HG02763 (cell line): ENCODE measurements around the gene RASIP1.
A peak's percentile ranks its signal among the peaks of the same experiment; 100 is the strongest.

Source experiments
- ATAC-seq: cut with Tn5 transposase; IDR thresholded peaks from one replicate; pipeline ENCODE4 v1.9.1; 2021; ENCODE audit warnings: mild to moderate bottlenecking, moderate library complexity; ENCODE audit not compliant: unreplicated experiment

The RASIP1 gene

DNA sequence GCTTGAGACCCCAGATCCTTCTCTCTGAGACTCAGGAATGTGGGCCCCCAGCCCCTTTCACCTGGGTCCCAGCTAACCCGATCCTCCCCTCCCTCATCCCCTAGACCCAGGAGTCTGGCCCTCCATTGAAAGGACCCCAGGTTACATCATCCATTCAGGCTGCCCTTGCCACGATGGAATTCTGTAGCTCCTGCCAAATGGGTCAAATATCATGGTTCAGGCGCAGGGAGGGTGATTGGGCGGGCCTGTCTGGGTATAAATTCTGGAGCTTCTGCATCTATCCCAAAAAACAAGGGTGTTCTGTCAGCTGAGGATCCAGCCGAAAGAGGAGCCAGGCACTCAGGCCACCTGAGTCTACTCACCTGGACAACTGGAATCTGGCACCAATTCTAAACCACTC lies 15.4 kb upstream of the RASIP1 start:
- no peak for ATAC-seq

GRCh38 chr19:48755084-48755641 lies 14.8 kb upstream of the RASIP1 start, which contains the start of gene FGF21:
Gene FGF21 (plus strand): TSS chr19:48755524. CDS start chr19:48756237, 713 bp downstream.
- no peak for ATAC-seq

DNA sequence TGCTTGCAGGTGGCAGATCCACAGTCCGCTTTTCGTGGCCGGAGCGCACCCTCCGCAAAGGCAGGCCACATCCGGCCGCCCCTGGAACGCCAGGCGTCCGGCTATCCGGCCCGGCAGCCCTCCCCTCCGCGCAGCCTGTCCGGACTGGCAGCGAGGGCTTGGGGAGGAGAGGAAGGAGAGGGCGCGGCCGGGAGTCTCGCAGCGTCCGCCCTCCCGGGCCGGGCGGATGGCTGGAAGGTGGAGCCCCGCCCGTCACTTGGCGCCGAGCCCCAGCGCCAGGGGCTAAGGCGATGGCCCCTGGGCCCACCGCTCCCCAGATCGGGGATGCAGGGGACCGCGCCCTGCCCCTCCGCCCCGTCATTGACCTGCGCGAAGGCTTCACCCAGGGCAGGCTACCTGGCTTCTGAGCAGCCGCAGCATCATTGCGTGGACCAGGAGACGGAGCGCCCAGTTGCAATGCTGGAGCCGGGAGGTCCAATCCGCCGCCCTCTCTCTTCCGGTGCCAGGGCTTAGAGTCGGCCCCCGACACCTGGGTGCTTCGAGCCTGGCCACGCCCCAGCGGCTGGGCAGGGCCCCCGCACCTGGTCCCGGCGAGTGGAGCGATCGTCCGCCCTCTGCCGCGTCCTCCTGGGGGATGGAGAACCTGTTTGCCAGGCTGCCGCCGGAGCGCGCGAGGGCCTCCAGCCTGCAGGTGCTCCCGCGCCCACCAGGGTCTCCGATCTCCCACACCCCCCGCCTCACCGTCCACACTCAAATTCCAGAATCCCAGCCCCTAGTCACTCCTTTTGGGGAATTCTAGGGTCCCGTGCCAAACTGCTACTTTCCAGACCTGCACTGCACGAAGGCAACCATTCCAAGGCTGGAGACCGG lies 12.3 kb upstream of the RASIP1 start, which contains the start of gene FUT1:
Gene FUT1 (minus strand): TSS at position 146 of the 870 bp plus-strand sequence. CDS start 1,360 bp downstream, outside the sequence.
- ATAC-seq: no peak

DNA sequence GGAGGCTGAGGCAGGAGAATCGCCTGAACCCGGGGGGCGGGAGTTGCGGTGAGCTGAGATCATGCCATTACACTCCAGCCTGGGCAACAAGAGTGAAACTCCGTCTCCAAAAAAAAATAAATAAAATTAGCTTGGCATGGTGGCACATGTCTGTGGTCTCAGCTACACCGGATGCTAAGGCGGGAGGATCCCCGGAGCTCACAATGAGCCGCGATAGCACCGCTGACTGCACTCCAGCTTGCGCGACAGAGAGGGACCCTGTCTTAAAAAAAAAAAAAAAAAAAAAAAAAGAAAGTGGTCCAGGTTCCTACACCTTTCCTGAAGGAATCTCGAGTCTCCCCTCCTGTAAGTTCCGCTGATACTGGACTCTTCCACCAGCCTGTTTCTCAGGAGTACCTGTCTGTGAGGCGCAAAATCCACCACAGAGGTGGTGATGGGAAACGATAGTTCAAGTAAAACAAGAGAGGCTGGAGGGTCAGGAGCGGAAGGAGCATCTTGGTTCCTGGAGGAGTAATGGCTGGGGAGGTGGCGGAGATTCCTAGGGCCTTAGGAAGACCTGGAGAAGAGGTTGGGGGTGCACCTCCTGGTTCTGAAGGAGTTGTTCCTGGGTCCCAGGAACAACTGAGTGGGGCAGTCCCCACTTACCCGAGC lies 11.6 kb upstream of the RASIP1 start:
- ATAC-seq: no peak

DNA sequence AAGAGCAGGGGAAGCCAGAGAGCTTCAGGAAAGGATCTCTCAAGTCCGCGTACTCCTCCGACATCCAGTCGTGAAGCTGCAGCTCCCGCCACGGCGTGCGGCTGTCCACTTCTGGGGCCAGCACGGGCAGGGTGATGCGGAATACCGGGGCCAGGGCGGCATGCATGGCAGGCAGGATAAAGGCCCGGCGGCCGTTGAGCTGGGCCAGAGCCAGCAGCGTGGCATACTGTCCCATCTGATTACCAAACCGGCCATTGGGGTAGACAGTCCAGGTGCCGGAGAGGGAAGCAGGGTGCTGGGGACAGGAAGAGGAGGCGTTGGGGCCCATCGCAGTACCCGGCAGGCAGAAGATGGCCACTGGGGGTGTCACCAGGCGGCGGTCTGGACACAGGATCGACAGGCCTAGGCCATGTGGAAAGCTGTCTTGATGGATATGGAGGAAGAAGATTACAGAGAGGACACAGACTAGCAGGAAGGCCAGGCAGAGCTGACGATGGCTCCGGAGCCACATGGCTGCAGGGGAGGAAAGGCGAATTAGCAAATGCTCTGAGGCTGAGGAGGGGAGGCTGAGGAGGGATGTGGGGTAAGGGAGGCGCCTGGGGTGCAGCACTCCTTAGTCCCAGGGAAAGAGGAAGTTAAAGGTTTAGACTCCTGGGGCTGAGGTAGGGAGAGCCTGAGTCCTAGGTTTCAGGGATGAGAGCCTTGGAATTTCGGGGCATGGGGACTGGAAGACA lies 10.5 kb upstream of the RASIP1 start:
- ATAC-seq: no peak

- ATAC-seq: no peak
Measured at GRCh38 chr19:48750351-48750750, 9.9 kb upstream of the RASIP1 start.

DNA sequence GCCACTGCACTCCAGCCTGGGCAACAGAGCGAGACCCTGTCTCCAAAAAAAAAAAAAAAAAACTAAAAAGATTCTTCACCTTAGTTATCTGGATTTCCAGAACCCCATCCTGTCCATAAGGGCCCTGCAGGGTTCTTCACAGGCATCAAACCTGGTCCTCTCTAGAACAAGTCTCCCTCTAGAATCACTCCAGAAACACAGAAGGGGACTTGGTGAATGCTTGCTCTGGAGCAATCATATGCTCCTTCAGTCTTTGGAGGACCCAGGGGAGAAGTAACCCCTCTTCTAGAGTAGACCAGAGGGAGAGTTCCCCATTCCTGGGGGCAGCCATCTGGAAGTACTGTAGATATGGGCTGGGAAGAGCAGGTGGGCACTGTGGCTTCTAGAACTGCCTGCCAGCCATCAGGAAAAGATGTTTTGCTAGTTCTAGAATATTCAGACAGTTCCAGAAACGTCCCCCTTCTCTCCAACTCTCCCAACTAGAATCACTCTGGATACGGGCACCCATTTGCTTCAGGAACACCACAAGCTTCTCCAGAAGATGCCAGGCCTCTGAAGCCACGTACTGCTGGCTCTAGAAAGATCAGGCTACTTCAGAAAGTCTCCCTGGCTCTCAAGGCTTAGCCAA lies 9.3 kb upstream of the RASIP1 start:
- ATAC-seq: no peak

DNA sequence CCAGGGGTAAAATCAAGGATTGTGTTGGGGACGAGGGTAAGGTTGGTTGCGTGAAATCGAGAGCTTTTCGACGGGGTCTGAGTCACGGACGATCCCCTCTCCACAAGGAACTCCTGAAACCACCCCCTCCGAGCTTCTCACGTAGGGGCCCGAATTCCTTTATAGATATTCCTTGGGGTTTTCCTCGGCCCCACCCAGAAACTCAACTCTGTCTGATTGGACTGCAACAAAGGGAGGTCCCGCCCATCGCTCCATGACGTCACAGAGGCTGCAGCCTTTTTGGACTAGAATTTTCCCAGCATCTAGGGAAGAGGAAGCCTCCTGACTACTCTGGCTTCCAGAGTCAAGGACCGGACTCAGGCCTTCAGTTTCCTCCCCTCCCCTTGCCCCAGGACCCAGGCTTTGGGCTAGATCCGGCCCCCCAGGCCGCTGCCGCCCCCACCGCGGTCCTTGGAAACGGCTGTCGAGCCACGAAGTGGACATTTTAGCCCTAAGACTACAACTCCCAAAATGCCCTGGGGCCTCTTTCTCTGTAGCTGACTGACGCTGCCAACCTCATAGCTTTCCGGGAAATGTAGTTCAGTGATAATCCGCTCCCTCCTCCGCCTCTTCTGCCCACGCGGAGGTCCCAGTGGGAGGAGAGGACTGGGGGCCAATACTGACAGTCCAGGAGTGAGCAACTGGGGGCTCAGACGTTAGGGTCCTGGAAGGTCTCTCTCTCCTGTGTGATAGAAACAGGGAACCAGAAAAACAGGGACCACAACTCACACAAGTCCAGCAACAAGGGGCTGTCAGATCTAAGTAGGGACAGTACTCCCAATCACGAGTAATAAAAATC lies 6.5 kb upstream of the RASIP1 start, which contains the start of gene IZUMO1:
Gene IZUMO1 (minus strand): TSS at position 172 of the 838 bp plus-strand sequence. CDS start 1,050 bp downstream, outside the sequence.
- ATAC-seq: no peak

DNA sequence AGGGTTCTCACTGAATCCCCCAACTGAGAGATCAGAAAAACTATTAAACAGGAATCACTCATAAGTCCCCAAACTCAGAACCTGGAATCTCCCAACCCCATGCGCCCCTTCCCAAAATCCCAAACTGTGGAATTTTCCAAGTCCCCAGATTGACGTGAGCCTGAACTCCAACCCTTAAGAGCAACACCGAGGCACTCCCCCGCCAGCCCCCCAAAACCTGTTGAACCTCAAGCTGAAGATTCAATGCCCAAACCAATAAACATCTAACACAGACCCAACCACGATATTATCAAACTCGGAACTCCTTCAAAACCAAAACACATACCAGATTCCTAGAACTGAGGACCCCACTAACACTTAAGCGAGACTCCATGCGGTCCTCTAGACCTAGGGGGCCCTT lies 5.7 kb upstream of the RASIP1 start:
- ATAC-seq: no peak

GRCh38 chr19:48745208-48745995 lies 5.0 kb upstream of the RASIP1 start:
- no peak for ATAC-seq

- no peak for ATAC-seq
Measured at GRCh38 chr19:48742096-48742495, 1.7 kb upstream of the RASIP1 start.

DNA sequence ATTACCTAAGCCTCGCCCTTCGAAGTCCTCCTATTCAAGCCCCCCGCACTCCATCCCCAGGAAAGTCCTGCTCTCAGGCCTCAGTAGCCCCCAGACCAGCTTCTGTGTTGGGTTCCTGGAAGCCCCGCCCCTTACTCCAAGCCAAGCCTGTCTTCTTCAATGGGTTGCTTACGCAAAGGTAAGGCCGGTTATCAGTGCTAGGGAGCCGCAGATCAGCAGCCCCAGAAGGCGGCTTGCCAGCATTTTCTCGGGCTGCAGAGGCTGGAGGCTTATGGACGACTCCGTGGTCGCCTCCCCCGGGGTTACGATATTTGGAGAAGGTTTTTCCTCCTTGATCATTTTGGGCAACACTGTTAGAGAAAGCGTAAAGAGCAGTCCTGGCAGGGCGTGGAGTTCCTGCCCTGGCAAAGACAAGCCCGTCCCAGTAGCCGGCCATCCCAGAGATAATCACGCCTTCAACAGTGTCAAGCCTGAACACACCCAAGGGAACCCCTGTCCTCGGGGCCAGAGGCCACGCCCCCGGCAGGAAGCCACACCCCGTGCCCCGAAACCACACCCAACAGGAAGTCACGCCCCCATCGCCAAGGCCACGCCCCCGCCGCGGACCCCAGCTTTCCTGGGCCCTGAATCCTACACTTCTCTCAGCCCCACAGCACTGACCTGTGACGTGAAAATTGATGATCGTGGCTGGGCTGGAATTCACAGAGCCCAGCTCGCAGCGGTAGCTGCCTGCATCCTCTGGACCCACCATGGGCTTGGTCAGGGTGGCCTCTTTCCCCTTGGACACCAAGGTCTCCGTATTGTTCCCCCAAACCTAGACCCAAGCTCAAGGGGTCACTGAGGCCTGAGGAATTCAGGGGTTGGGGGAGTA lies 954 bp upstream of the RASIP1 start:
- ATAC-seq: no peak

DNA sequence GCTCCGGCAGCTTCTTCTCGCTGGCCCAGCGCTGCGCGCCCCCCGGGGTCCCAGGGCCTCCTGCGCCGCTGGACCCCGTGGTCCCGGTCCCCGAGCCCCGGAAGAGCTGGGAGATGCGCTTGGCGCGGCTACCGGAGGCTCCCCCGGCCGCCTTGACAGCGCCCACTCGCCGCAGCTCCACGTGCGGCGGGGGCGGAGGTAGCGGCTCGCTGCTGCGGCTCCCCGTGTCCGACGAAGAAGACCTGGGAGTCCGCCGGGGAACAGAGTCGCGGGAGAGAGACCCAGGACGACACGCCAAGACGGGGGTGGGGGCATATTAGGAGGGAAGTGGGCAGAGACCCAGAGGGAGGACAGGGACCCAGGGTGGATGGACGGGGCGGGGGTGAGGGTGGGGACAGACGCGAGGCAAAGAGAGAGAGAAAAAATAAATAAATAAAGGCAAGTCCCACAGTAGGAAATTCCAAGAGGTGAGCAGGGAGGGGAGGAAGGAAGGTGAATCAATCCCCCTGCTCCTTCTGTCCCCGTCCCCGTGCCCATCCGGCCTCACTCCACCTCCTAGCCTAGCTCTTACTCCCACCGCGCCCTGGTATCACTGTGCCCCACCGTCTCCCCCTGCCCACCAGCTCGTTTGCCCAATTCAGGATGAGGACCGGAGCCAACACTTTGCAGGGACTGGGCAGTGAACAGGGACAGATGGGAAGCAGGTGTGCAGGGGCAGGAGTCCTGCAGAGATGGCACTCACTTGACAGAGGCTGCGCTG lies 826 bp downstream of the RASIP1 start:
- no peak for ATAC-seq

GRCh38 chr19:48738557-48739403 lies 1.6 kb downstream of the RASIP1 start:
- peak; percentile 77 for ATAC-seq

- no peak for ATAC-seq
Measured at GRCh38 chr19:48737360-48737998, 2.9 kb downstream of the RASIP1 start.
